ENCODE results near the gene EPS15. TPM values are rescaled to one million over a fixed set of nuclear protein-coding genes. Genes with fewer than 3 reads are reported as not detected.
"Not testable (repeated sequence)": the region's sequence is repeated elsewhere in the genome, so short reads cannot be mapped to it uniquely, and the experiment has no call there.

EPS15 gene
- total RNA-seq, 1 experiment from 2014 or later: 26.3 TPM

- BruUV-seq (replicated peaks): no TSS peak
- POLR2A ChIA-PET (ENCODE audit: unreplicated experiment): no interaction called here
These were observed 64.5 kb downstream of the EPS15 start for GRCh38 chr1:51454554-51454953.

DNA sequence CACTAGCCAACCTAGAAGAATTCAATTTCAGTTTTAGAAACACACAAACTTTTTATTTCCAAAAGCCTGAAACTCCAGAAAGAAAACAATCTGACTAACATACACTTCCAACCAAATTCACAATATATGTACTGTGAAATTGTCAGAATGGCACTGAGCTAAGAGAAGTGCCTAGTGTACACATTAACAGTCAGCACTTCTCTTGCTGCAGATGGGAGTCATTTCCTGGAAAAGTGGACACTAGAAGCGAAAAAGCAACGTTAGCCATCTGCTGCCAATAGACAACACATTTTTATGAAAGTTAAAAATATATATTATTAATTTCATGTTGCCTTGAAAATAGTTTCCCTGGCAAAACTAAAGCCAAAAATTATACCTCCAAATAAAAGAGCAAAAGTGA is 66.1 kb downstream of the EPS15 start:
- ChIA-PET CTCF (no interaction called here), POLR2A (ENCODE audit: unreplicated experiment) (no interaction called here)
- Histone ChIP-seq H2AFZ (ENCODE audit: low read length) (no peak overlapping the region), H3K36me3 (ENCODE audit: low read depth, low read length) (no peaks in the 10 kb centered on the region), H3K9me2 (replicated peaks; ENCODE audit: low read length) (no peaks in the 10 kb centered on the region), H3K9ac (ENCODE audit: low read length) (no peak overlapping the region), H3K4me1 (ENCODE audit: insufficient read depth, low read length) (0 out of 2 replicates have a peak, but pooled peaks cover 6% of the 10 kb centered on the region), H3F3A (ENCODE audit: low read length, unreplicated experiment) (no peaks in the 10 kb centered on the region), H3K4me2 (ENCODE audit: low read length) (no peak overlapping the region), H3K4me3 (ENCODE audit: low read length) (no peak overlapping the region), H3K27me3 (ENCODE audit: low read length) (no peaks in the 10 kb centered on the region), H3K27ac (ENCODE audit: low read length) (no peak overlapping the region), H3K79me2 (ENCODE audit: low read length) (no peaks in the 10 kb centered on the region), H3K9me3 (ENCODE audit: low read length) (no peaks in the 10 kb centered on the region), H4K20me1 (ENCODE audit: low read length) (no peaks in the 10 kb centered on the region)
- no TSS peak for BruUV-seq (replicated peaks)
- DNase-seq (no peak), ATAC-seq (no peak)
- TF ChIP-seq CTCF (conservative IDR thresholded peaks at IDR 0.05; ENCODE audit: low read depth, low read length): no peak
- no peak for TF ChIP-seq EZH2phosphoT487 (IDR thresholded peaks at IDR 0.05; ENCODE audit: borderline replicate concordance, low read length)
- TF ChIP-seq EZH2 (IDR thresholded peaks at IDR 0.05; ENCODE audit: low read length, unreplicated experiment): no peak
- intact Hi-C loops (cut with micrococcal nuclease): no loop called here

More at GRCh38 chr1:51454554-51454953, 64.5 kb downstream of the EPS15 start:
- intact Hi-C loops (cut with micrococcal nuclease): no loop called here
- no peaks in the 10 kb centered on the region for H3K9me3 ChIP-seq (ENCODE audit: low read length)
- H3K4me3 ChIP-seq (ENCODE audit: low read length): no peak overlapping the region
- no peaks in the 10 kb centered on the region for H4K20me1 ChIP-seq (ENCODE audit: low read length)
- CTCF ChIA-PET: no interaction called here
- no peaks in the 10 kb centered on the region for H3K9me2 ChIP-seq (replicated peaks; ENCODE audit: low read length)
- H3F3A ChIP-seq (ENCODE audit: low read length, unreplicated experiment): no peaks in the 10 kb centered on the region
- no peak overlapping the region for H3K27ac ChIP-seq (ENCODE audit: low read length)
- DNase-seq (no peak), ATAC-seq (no peak)
- H3K4me1 ChIP-seq (ENCODE audit: insufficient read depth, low read length): 0 out of 2 replicates have a peak, but pooled peaks cover 6% of the 10 kb centered on the region
- H3K9ac ChIP-seq (ENCODE audit: low read length): no peak overlapping the region
- H3K36me3 ChIP-seq (ENCODE audit: low read depth, low read length): 0 out of 2 replicates have a peak, but pooled peaks cover 3% of the 10 kb centered on the region
- no peak overlapping the region for H3K4me2 ChIP-seq (ENCODE audit: low read length)
- H2AFZ ChIP-seq (ENCODE audit: low read length): no peak overlapping the region
- no peak for TF ChIP-seq CTCF (conservative IDR thresholded peaks at IDR 0.05; ENCODE audit: low read depth, low read length)
- no peak for TF ChIP-seq EZH2phosphoT487 (IDR thresholded peaks at IDR 0.05; ENCODE audit: borderline replicate concordance, low read length)
- TF ChIP-seq EZH2 (IDR thresholded peaks at IDR 0.05; ENCODE audit: low read length, unreplicated experiment): no peak
- no peaks in the 10 kb centered on the region for H3K79me2 ChIP-seq (ENCODE audit: low read length)
- H3K27me3 ChIP-seq (ENCODE audit: low read length): no peaks in the 10 kb centered on the region

- H3K4me1 ChIP-seq (ENCODE audit: insufficient read depth, low read length); H3K9ac ChIP-seq (ENCODE audit: low read length); H2AFZ ChIP-seq (ENCODE audit: low read length); ATAC-seq; H3K27ac ChIP-seq (ENCODE audit: low read length); H3K36me3 ChIP-seq (ENCODE audit: low read depth, low read length); DNase-seq; intact Hi-C loops (cut with micrococcal nuclease); H3F3A ChIP-seq (ENCODE audit: low read length, unreplicated experiment); H3K9me2 ChIP-seq (replicated peaks; ENCODE audit: low read length); BruUV-seq (replicated peaks); H4K20me1 ChIP-seq (ENCODE audit: low read length); H3K4me2 ChIP-seq (ENCODE audit: low read length); POLR2A ChIA-PET (ENCODE audit: unreplicated experiment); CTCF ChIA-PET; H3K79me2 ChIP-seq (ENCODE audit: low read length); H3K27me3 ChIP-seq (ENCODE audit: low read length); H3K9me3 ChIP-seq (ENCODE audit: low read length); H3K4me3 ChIP-seq (ENCODE audit: low read length): not testable (repeated sequence)
These were observed 70.1 kb downstream of the EPS15 start for GRCh38 chr1:51448844-51449454.
